ENCODE measurements around the gene HTRA3. TPM values are rescaled to one million over a fixed set of nuclear protein-coding genes. Genes with fewer than 3 reads are reported as not detected.

Gene HTRA3
- total and polyA plus RNA-seq, 2 of the 8 experiments (the other 6 are each of a cell fraction or from before 2014, with no cell fraction given), result 3.2 to 5.8 TPM

DNA sequence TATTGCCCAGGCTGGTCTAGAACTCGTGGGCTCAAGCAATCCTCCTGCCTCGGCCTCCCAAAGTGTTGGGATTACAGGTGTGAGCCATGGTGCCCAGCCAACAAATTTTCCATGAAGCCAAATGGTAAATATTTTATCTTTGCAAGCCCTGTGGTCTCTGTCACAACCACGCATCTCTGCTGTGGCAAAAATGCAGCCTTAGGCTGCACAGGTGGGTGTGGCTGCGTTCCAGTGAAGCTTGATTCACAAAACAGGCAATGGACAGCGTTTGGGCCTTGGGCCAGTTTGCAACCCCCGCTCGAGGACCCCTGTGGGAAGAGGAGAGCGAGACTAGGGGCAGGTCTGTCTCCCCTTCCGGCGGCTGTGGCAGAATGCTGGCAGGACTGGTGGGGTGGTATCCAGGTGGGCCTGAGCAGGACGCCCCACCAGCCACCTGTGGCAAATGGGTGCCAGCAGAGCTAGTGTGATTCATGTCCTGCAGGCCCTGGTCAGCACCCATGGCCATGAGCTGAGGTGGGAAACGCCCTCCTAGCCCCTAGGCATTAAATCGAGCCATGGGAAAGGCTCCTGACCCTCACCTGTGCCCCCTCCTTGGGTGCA, 19.7 kb downstream of the HTRA3 start:
- POLR2A ChIA-PET (ENCODE audit: partially characterized antibody), result no interaction called here
- TF ChIP-seq ASH2L (IDR thresholded peaks at IDR 0.05; ENCODE audit: low read length) (no peak), CBX8 (IDR thresholded peaks at IDR 0.05; ENCODE audit: borderline replicate concordance, low read depth, low read length) (no peak), POLR2AphosphoS5 (IDR thresholded peaks at IDR 0.05; ENCODE audit: low read depth, low read length) (no peak), RXRA (IDR thresholded peaks at IDR 0.05; ENCODE audit: insufficient read depth, low read depth, low read length) (no peak), TAF7 (optimal IDR thresholded peaks at IDR 0.05; ENCODE audit: borderline replicate concordance, low read depth, low read length) (no peak)

More for the DNA sequence above, 19.7 kb downstream of the HTRA3 start:
- no peak overlapping the region for H2AFZ ChIP-seq (ENCODE audit: low read length)
- no peaks in the 10 kb centered on the region for H3K27me3 ChIP-seq (replicated peaks in 1 of 4; ENCODE audit: control insufficient read depth in 3 of 4, extremely low read depth in 1 of 4, insufficient read depth in 3 of 4, low read length in 3 of 4)
- H3K9ac ChIP-seq (replicated peaks in 1 of 4; ENCODE audit: extremely low read depth in 1 of 4, low read depth in 3 of 4, low read length in 3 of 4), result no peak overlapping the region
- no peaks in the 10 kb centered on the region for H3K36me3 ChIP-seq (ENCODE audit: control insufficient read depth in 2 of 4, insufficient read depth in 4 of 4, low read length in 3 of 4)
- 91% methylated on average over 13 of the region's 13 CpGs; no CpG with 5 or more reads in 1 of the 2 experiments for WGBS, 2 experiments (ENCODE audit: extremely low coverage in 1 of 2, insufficient coverage in 1 of 2, insufficient read length in 1 of 2, insufficient replicate concordance in 2 of 2, low coverage in 1 of 2, low lambda C conversion rate in 2 of 2, missing lambda C conversion rate in 1 of 2)
- no peaks in the 10 kb centered on the region for H3K79me1 ChIP-seq (ENCODE audit: low read depth, low read length)
- FAIRE-seq (no peak), DNase-seq (ENCODE audit: low read depth in 1 of 2, low spot score in 2 of 2) (no peak)
- H3K56ac ChIP-seq (replicated peaks; ENCODE audit: insufficient read length, low read depth, low read length), result no peak overlapping the region
- no peak overlapping the region for H2BK12ac ChIP-seq (ENCODE audit: low read depth, low read length)
- no peak overlapping the region for H2BK120ac ChIP-seq (replicated peaks; ENCODE audit: low read depth, low read length)
- H4K5ac ChIP-seq (ENCODE audit: insufficient read length, low read depth, low read length), result no peak overlapping the region
- no peak overlapping the region for H3K27ac ChIP-seq (ENCODE audit: low read depth, low read length)
- no peak overlapping the region for H2AK5ac ChIP-seq (ENCODE audit: low read depth, low read length)
- no peak overlapping the region for H2BK20ac ChIP-seq (ENCODE audit: low read length)
- H3K9me3 ChIP-seq (ENCODE audit: insufficient read depth in 2 of 2, low read depth in 1 of 2, low read length in 1 of 2), result no peaks in the 10 kb centered on the region
- CTCF ChIA-PET (ENCODE audit: partially characterized antibody), result interaction anchor here (0.8 to 3.3 kb wide), 4 partner anchors 14 to 74 kb away, joined by 4 to 25 read pairs (median 6); no protein-coding TSS in a partner anchor
- no peak overlapping the region for H3K4ac ChIP-seq (replicated peaks; ENCODE audit: insufficient read length, low read depth, low read length)
- no peak overlapping the region for H3K18ac ChIP-seq (ENCODE audit: extremely low read depth, low read length)
- no peak overlapping the region for H3K23ac ChIP-seq (ENCODE audit: insufficient read length)
- H2BK5ac ChIP-seq (ENCODE audit: low read depth, low read length), result no peak overlapping the region
- no peaks in the 10 kb centered on the region; the same call in 1 of the 2 replicates for H3K23me2 ChIP-seq (ENCODE audit: low read depth, low read length)
- H3K4me1 ChIP-seq (replicated peaks in 1 of 4; ENCODE audit: control insufficient read depth in 3 of 4, insufficient read depth in 4 of 4, low read length in 3 of 4), result no peaks in the 10 kb centered on the region
- H3K4me3 ChIP-seq (ENCODE audit: extremely low read depth in 1 of 4, insufficient read depth in 2 of 4, low read depth in 3 of 4, low read length in 4 of 4), result no peak overlapping the region
- no peak overlapping the region for H3K4me2 ChIP-seq (ENCODE audit: insufficient read depth in 1 of 2, low read depth in 2 of 2, low read length in 2 of 2)
- no peaks in the 10 kb centered on the region for H3K79me2 ChIP-seq (ENCODE audit: control insufficient read depth in 1 of 2, insufficient read depth in 2 of 2, low read length in 2 of 2)
- H3K14ac ChIP-seq (ENCODE audit: insufficient read length), result no peak overlapping the region
- H4K91ac ChIP-seq (replicated peaks; ENCODE audit: insufficient read length, low read length), result no peak overlapping the region
- H2BK15ac ChIP-seq (ENCODE audit: low read length), result no peak overlapping the region
- no peaks in the 10 kb centered on the region for H4K20me1 ChIP-seq (replicated peaks in 1 of 2; ENCODE audit: control insufficient read depth in 1 of 2, insufficient read depth in 2 of 2, low read length in 2 of 2)
- no peak overlapping the region for H4K8ac ChIP-seq (ENCODE audit: extremely low read depth, insufficient read depth, low read length)

Measured in H1 (cell line).